Measurements from ENCODE around the gene SNAP29. TPM values are rescaled to one million over a fixed set of nuclear protein-coding genes. Genes with fewer than 3 reads are reported as not detected.
"Not testable (repeated sequence)": the region's sequence is repeated elsewhere in the genome, so short reads cannot be mapped to it uniquely, and the experiment has no call there.

The SNAP29 gene
- total RNA-seq, 1 experiment from 2014 or later, result 35.9 TPM

GRCh38 chr22:20823264-20823663 lies 35.5 kb upstream of the SNAP29 start:
- no peaks in the 10 kb centered on the region for H3K9me3 Mint-ChIP-seq (ENCODE audit: low read depth, unreplicated experiment)
- no peak for DNase-seq
- no peak overlapping the region for H3K27ac Mint-ChIP-seq (ENCODE audit: unreplicated experiment)
- H3K4me1 Mint-ChIP-seq (ENCODE audit: low read depth, unreplicated experiment), result no peaks in the 10 kb centered on the region
- no peaks in the 10 kb centered on the region for H3K27me3 Mint-ChIP-seq (ENCODE audit: unreplicated experiment)
- intact Hi-C loops (cut with micrococcal nuclease; ENCODE audit: unreplicated experiment), result no loop called here
- peaks cover 8% of the 10 kb centered on the region for H3K36me3 Mint-ChIP-seq (ENCODE audit: insufficient read depth, unreplicated experiment)
- TF ChIP-seq CTCF (IDR thresholded peaks at IDR 0.05; ENCODE audit: unreplicated experiment), result no peak
- CTCF ChIA-PET, result no interaction called here
- BruUV-seq (replicated peaks), result no TSS peak
- no peak overlapping the region for H3K4me3 Mint-ChIP-seq (ENCODE audit: low read depth, unreplicated experiment)

- H3K27me3 Mint-ChIP-seq (ENCODE audit: unreplicated experiment); H3K27ac Mint-ChIP-seq (ENCODE audit: unreplicated experiment); H3K36me3 Mint-ChIP-seq (ENCODE audit: insufficient read depth, unreplicated experiment); intact Hi-C loops (cut with micrococcal nuclease; ENCODE audit: unreplicated experiment); H3K9me3 Mint-ChIP-seq (ENCODE audit: low read depth, unreplicated experiment); H3K4me3 Mint-ChIP-seq (ENCODE audit: low read depth, unreplicated experiment); BruUV-seq (replicated peaks); DNase-seq; H3K4me1 Mint-ChIP-seq (ENCODE audit: low read depth, unreplicated experiment): not testable (repeated sequence)
- CTCF ChIA-PET, result interaction anchor here (0.6 kb wide), 1 partner anchor 74 kb away, joined by 6 read pairs; no protein-coding TSS in a partner anchor
These were observed 33.6 kb upstream of the SNAP29 start for GRCh38 chr22:20825216-20825615.

- TF ChIP-seq CTCF (IDR thresholded peaks at IDR 0.05; ENCODE audit: unreplicated experiment), result no peak
- no peak for DNase-seq
- Mint-ChIP-seq H3K27ac (ENCODE audit: unreplicated experiment) (no peak overlapping the region), H3K4me3 (ENCODE audit: low read depth, unreplicated experiment) (no peak overlapping the region), H3K27me3 (ENCODE audit: unreplicated experiment) (no peaks in the 10 kb centered on the region), H3K4me1 (ENCODE audit: low read depth, unreplicated experiment) (no peaks in the 10 kb centered on the region), H3K9me3 (ENCODE audit: low read depth, unreplicated experiment) (no peaks in the 10 kb centered on the region), H3K36me3 (ENCODE audit: insufficient read depth, unreplicated experiment) (peaks cover 5% of the 10 kb centered on the region)
- intact Hi-C loops (cut with micrococcal nuclease; ENCODE audit: unreplicated experiment), result no loop called here
- no TSS peak for BruUV-seq (replicated peaks)
- CTCF ChIA-PET, result interaction anchor here (0.6 kb wide), 1 partner anchor 74 kb away, joined by 6 read pairs; no protein-coding TSS in a partner anchor
These were observed 33.2 kb upstream of the SNAP29 start for GRCh38 chr22:20825624-20826023.

GRCh38 chr22:20826373-20827152 lies 32.2 kb upstream of the SNAP29 start:
- intact Hi-C loops (cut with micrococcal nuclease; ENCODE audit: unreplicated experiment); H3K36me3 Mint-ChIP-seq (ENCODE audit: insufficient read depth, unreplicated experiment); BruUV-seq (replicated peaks); H3K27ac Mint-ChIP-seq (ENCODE audit: unreplicated experiment); CTCF ChIA-PET; DNase-seq; H3K27me3 Mint-ChIP-seq (ENCODE audit: unreplicated experiment); H3K4me1 Mint-ChIP-seq (ENCODE audit: low read depth, unreplicated experiment); H3K4me3 Mint-ChIP-seq (ENCODE audit: low read depth, unreplicated experiment); H3K9me3 Mint-ChIP-seq (ENCODE audit: low read depth, unreplicated experiment): not testable (repeated sequence)

GRCh38 chr22:20829491-20830134 lies 29.2 kb upstream of the SNAP29 start:
- no peaks in the 10 kb centered on the region for H3K4me1 Mint-ChIP-seq (ENCODE audit: low read depth, unreplicated experiment)
- H3K27me3 Mint-ChIP-seq (ENCODE audit: unreplicated experiment), result no peaks in the 10 kb centered on the region
- no peaks in the 10 kb centered on the region for H3K9me3 Mint-ChIP-seq (ENCODE audit: low read depth, unreplicated experiment)
- no peak overlapping the region for H3K4me3 Mint-ChIP-seq (ENCODE audit: low read depth, unreplicated experiment)
- peaks cover 14% of the 10 kb centered on the region for H3K36me3 Mint-ChIP-seq (ENCODE audit: insufficient read depth, unreplicated experiment)
- no peak overlapping the region for H3K27ac Mint-ChIP-seq (ENCODE audit: unreplicated experiment)
- no TSS peak for BruUV-seq (replicated peaks)
- no peak for TF ChIP-seq CTCF (IDR thresholded peaks at IDR 0.05; ENCODE audit: unreplicated experiment)
- CTCF ChIA-PET, result no interaction called here
- no peak for DNase-seq
- intact Hi-C loops (cut with micrococcal nuclease; ENCODE audit: unreplicated experiment), result no loop called here
